ENCODE data around the gene PLXNB2.

PLXNB2 gene

DNA sequence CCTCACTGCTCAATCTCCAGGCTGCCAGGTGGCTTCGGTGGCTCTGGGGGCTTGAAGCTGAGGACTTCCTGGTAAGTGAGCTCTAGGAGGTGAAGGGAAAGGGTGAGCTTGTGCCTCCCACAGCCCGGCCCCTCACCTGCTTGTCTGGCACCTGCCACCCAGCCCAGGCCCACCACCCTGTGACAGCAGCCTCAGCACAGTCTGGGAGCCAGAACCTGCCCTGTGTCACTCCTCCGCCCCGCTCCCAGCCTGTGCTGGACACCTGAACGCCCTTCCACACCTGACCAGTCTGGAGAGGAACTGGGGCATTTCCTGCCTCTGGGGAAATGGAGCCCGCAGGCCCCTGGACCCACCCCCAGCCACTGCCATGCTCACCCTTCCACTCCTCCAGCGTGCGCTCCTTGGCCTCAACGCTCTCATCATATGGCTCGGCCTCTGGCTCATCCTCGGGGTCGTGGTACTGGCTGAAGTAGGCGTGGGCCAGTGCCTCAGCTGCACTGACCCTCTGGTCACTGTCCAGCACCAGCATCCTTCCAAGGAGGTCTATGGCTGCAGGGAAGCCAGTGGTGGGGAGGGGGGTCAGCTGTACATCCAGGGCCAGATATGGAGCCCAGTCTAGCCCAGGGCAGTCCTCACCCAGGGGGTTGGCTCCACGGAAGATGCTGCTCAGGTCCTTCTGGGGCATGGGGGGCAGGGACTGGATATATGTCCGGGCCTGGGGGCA, 42.3 kb downstream of the PLXNB2 start:
- DNase-seq (ENCODE audit: low spot score): no peak

DNA sequence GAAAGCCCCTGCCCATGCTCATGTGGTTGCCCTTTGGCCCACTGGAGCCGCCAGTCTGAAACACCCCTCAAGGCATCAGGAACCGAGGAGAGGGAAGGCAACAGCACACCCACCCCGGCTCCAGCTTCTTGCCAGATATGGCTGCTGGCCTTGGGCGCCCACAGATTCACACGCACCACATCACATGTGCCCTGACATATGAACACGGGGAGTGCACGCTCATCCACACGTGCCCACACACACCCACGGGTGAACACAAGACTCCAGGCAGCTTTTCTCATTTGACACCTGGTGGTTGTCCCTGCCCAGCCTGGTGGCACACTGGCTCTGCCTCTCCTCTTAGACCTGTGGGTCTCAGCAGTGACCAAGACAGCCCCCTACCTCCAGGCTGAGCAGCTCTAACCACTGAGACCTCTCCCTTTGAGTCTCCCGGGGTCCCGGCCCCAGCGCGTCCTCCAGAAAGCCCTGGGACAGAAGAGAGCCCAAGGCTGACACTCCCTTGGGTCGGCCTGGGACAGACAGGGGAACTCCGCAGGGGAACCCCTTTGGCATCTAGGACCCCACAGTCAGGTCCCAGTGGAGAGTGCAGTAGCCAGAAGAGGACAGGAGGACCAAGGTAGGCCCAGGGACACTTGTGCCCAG, 43.2 kb downstream of the PLXNB2 start:
- DNase-seq (ENCODE audit: low spot score): no peak

GRCh38 chr22:50262973-50263617, 44.4 kb downstream of the PLXNB2 start:
- DNase-seq (ENCODE audit: low spot score): no peak

DNA sequence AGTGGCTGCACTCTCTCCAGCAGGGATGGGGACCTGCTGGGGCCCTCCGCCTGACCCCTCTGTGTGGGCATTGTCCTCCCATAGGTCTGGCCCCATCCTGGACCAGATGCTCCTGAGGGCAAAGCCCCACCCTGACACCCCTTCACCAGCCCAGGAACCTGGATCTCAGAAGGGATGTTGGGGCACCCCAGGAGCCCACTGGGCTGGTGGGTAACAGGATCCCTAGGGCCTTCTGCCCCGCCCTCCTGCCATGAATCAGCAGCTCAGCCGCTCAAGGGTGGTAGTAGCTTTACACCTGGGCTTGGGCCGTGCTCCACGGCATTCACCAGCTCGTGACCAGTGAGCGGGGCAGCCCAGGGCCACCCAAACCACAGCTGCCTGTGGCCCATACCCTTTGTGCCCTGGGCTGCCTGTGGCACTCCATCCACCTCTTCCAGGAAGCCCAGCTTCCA, 45.0 kb downstream of the PLXNB2 start:
- DNase-seq (ENCODE audit: low spot score): no peak

DNA sequence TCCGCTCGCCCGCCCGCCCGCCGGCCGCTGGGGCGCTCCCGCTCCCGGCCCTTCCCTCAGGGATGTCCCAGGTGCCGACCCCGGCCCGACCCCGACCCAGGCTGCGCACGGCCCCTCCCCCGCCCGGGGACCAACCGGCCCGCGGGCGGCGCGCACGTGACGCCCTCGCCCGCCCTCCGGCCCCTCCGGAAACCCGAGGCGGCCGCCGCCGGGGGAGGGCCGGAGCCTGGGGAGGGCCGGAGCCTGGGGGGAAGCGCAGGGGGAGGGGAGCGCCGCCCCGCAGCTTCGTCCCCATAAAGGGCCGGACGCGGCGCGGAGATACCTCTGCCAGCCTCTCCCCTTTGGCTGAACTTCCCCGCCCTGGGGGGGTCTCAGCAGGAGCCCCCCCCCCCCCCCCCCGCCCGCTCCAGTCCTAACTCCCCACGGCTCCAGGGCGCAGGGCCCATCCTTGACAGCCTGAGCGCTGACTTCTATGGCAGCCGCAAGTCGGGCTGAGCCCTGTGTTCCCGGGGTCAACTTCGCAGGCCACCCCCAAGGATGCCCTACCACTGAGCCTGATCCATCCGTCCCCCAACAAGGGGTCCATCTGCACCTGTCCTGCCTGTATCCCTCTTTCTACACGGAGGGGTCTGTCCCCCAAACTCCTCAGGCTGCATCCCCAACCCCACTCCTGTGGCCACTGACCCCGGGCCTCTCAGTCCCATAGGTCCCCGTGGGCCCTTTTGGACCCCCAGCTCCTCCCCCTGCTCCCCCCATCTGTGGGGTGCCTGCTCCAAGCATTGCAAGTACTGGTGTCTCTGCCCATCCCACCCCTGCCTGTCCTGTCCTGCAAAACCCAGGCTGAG, 45.6 kb downstream of the PLXNB2 start, which contains the start of gene MAPK12:
Gene MAPK12 (minus strand): TSS at position 69 of the 845 bp plus-strand sequence. CDS start 174 bp downstream, outside the sequence.
- no peak for DNase-seq (ENCODE audit: low spot score)

GRCh38 chr22:50260801-50261614, 46.4 kb downstream of the PLXNB2 start:
- peak; percentile 41 for DNase-seq (ENCODE audit: low spot score)

DNA sequence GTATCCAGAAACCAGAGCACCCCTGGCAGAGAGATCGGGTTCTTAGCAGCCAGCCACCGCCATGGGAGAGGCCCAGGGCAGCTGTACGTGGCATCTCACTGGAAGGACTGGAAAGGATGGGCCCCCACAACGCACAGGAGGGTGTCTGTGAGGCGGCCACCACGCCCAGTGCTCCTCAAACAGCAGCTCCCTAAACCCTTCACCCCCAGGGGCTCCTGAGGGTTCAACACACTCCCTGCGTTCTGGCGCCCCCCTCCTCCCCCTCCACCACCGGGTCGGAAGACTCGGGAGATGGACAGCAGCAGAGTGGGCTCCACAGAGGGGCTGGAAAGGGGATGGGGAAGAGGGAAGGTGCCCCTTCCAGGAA, 47.0 kb downstream of the PLXNB2 start:
- DNase-seq (ENCODE audit: low spot score): no peak

- DNase-seq (ENCODE audit: low spot score): no peak
Observed at GRCh38 chr22:50259302-50259701, 48.1 kb downstream of the PLXNB2 start.

DNA sequence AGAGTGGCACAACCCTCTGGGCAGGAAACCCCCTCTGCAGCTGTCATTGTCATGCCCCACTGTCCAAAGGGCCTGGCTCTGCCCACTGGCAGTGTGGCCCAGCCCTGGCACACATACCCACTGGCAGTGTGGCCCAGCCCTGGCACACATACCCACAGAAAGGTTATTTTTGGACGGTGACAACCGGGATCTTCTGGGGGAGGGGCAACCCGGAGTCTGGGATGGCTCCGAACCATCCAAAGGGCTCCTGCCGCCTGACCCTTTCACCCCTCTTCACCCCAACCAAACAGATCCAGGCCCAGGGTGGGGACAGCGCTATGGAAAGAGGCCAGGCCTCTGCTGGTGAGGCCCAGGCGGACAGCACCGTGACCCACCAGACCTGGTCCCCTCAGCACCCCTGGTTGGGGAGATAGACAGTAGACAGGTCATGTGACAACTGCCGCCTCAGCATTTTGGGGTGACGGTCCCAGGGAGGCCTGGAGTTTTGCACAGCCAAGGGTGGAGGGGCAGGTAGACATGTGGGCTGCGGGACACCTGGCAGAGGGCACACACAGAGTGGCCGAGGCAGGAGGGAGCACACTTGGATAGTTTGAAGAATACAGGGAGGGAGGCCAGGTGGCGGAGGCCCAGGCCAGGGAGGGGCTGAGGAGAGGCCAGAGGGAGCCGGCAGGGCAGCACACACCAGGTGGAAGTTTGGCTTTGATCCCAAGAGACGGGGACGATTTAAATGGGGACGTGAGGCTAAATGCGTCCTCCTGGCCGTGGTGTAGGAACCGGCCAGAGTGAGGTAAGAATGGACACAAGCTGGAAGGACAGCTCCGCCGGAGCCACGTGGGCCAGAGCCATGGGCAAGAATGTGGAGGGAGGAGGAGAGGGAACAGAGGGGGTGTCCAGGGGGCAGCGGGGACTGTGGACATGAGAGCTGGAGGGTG, 48.8 kb downstream of the PLXNB2 start:
- no peak for DNase-seq (ENCODE audit: low spot score)

DNA sequence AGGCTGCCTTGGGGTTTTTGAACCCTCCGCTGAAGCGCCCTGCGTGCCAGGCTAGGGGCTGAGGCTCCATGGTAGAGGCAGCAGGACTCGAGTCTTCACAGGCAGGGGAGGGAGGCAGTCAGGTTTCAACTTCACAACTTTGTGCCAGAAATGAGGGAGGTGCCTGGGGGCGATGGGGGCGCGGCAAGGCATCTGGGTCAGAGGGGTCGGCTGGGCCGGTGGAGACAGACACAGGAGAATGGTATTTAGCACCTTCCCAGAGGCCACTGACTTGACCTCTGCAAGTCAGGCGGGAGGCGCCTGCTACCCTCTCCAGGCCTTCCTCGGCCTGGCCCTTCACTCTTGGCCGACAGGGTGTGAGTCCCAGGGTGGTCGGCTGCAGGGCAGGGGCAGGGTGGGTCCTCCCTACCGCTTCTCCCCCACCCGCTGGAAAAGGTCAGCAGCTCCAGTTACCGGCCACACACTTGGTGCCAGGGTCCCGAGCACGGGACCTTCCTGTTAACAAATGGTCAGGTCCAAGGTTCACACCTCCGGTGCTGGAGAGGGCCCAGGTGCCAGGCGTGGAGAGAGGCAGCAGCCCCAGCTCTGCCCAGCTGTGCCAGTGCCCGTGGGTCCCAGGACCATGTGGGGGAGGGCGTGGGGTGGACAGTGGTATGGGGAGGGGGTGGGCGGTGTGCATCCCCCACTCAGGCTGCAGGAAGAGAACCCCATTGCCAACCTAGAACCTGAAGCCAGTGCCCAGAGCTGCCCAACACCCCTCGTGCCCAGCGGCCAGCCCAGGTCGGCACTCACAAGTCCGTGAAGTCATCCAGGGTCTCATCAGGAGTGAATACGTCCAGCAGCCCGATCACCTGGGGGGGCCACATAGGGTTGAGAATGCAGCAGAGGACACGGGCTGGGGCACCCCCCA, 49.7 kb downstream of the PLXNB2 start:
- no peak for DNase-seq (ENCODE audit: low spot score)

- no peak for DNase-seq (ENCODE audit: low spot score)
Observed at GRCh38 chr22:50257041-50257440, 50.4 kb downstream of the PLXNB2 start.

DNA sequence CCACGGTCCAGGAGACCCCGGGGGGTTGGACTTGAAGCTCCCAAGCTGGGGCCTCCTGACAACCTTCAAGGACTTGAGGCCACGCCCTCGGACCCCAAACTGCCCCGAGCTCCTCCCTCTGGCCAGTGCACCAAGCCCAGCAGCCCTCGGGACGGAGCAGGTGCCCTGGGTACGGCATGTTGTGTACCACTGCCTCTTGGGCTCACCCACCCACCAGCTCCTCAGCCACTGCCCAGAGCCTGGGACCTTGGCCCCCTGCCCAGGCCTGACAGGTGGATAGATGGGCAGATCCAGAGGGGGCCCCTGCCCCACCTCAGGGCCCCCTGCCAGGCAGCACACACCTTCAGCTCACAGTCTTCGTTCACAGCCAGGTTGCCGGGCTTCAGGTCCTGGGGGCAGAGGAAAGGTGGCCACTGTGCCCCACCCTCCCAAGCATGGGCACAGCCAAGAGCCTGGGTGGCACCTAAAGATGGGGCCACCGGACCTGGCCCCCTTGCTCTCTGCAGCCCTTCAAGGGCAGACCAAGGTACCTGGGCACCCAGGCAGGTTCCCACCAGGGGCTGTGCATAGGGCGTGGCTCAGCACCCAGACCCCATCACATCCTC, 51.1 kb downstream of the PLXNB2 start:
- no peak for DNase-seq (ENCODE audit: low spot score)

GRCh38 chr22:50255607-50256006, 51.8 kb downstream of the PLXNB2 start:
- no peak for DNase-seq (ENCODE audit: low spot score)

DNA sequence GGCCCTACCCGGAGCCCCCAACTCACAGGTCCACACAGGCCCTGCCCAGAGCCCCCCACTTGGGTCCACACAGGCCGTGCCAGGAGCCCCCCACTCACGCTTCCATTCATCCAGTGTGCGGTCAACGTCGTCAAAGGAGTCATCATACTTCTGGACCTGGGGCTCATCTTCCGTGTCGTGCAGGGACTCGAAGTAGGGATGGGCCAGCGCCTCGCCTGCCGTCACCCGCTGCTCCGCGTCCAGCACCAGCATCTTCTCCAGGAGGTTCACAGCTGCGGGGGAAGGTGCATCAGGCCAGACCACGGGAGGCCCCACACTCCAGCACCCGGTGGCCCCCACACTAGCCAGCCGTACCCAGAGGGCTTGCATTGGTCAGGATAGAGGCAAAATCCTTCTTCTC, 52.3 kb downstream of the PLXNB2 start:
- DNase-seq (ENCODE audit: low spot score): no peak

- no peak for DNase-seq (ENCODE audit: low spot score)
Observed at GRCh38 chr22:50253941-50254340, 53.5 kb downstream of the PLXNB2 start.

DNA sequence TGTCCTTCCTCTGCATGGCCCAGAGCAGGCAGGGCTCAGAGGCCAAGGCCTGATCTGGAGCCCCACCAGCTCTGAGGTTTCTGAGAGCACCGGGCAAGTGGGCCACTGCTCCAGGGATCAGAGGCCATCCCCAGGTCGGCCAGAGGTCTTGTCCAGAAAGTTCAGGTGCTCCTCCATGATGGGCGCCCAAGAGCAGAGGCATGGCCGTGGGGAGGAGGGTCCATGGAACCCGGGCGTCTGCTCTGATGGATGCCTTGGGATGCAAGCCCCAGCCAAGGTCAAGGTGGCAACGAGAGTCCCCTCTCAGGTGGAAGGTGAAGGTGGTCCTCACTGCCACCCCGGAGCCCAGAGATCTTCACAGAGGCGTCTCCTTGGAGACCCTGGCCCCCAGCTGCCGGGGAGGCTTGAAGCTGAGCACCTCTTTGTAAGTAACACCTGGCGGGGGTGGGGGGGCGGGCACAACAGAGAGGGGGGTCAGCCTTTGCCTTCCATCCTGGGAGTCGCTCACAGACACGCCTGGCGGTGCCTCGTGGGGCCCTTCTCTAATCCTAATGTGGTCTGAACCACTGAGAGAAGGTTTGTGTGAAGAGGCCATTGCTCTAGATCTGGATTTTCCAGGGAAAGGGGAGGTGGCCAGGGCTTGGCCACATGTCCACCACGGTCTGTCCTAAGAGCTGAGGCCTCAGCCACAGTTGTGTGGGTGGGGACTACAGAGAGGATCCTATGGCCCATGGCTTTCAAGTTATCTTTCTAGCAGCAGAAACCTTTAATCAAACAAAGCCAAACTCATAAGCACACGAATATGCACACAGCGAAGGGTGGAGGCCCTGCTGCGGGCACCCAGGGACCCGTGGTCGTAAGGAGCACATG, 54.2 kb downstream of the PLXNB2 start:
- no peak for DNase-seq (ENCODE audit: low spot score)

Measured in activated CD4-positive, alpha-beta T cell treated with anti-CD3 and anti-CD28 coated beads, Interleukin-2, Interleukin-4, amounts not matched to agents 100 ng/mL and 50 ng/mL, durations not matched to agents 16 hours and 8 hours (primary cell).